Measurements from ENCODE around the gene STK32A. TPM values are rescaled to one million over a fixed set of nuclear protein-coding genes. Genes with fewer than 3 reads are reported as not detected.

The STK32A gene
- total and polyA plus RNA-seq, 9 of the 15 experiments (the other 6 are each of a cell fraction or from before 2014, with no cell fraction given), result not detected

GRCh38 chr5:147341345-147341744 lies 106.5 kb downstream of the STK32A start:
- BruUV-seq (replicated peaks), result no TSS peak
- no peak for TF ChIP-seq FIP1L1 (IDR thresholded peaks at IDR 0.05; ENCODE audit: low read depth, low read length, poor library complexity, severe bottlenecking)
- no peak for TF ChIP-seq RBM34 (IDR thresholded peaks at IDR 0.05; ENCODE audit: borderline replicate concordance, insufficient read depth, low read length)
- TF ChIP-seq ZFP30 (CRISPR knock-in tag; IDR thresholded peaks at IDR 0.05; ENCODE audit: borderline replicate concordance), result no peak
- TF ChIP-seq ZNF239 (CRISPR knock-in tag; IDR thresholded peaks at IDR 0.05), result no peak
- TF ChIP-seq HEY1 (CRISPR knock-in tag; IDR thresholded peaks at IDR 0.05; ENCODE audit: borderline replicate concordance), result no peak
- TF ChIP-seq SRSF3 (IDR thresholded peaks at IDR 0.05; ENCODE audit: insufficient read depth, low read length), result no peak
- TF ChIP-seq, protein P1, sequence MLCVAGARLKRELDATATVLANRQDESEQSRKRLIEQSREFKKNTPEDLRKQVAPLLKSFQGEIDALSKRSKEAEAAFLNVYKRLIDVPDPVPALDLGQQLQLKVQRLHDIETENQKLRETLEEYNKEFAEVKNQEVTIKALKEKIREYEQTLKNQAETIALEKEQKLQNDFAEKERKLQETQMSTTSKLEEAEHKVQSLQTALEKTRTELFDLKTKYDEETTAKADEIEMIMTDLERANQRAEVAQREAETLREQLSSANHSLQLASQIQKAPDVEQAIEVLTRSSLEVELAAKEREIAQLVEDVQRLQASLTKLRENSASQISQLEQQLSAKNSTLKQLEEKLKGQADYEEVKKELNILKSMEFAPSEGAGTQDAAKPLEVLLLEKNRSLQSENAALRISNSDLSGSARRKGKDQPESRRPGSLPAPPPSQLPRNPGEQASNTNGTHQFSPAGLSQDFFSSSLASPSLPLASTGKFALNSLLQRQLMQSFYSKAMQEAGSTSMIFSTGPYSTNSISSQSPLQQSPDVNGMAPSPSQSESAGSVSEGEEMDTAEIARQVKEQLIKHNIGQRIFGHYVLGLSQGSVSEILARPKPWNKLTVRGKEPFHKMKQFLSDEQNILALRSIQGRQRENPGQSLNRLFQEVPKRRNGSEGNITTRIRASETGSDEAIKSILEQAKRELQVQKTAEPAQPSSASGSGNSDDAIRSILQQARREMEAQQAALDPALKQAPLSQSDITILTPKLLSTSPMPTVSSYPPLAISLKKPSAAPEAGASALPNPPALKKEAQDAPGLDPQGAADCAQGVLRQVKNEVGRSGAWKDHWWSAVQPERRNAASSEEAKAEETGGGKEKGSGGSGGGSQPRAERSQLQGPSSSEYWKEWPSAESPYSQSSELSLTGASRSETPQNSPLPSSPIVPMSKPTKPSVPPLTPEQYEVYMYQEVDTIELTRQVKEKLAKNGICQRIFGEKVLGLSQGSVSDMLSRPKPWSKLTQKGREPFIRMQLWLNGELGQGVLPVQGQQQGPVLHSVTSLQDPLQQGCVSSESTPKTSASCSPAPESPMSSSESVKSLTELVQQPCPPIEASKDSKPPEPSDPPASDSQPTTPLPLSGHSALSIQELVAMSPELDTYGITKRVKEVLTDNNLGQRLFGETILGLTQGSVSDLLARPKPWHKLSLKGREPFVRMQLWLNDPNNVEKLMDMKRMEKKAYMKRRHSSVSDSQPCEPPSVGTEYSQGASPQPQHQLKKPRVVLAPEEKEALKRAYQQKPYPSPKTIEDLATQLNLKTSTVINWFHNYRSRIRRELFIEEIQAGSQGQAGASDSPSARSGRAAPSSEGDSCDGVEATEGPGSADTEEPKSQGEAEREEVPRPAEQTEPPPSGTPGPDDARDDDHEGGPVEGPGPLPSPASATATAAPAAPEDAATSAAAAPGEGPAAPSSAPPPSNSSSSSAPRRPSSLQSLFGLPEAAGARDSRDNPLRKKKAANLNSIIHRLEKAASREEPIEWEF (CRISPR knock-in tag; IDR thresholded peaks at IDR 0.05), result no peak
- TF ChIP-seq, protein P2, sequence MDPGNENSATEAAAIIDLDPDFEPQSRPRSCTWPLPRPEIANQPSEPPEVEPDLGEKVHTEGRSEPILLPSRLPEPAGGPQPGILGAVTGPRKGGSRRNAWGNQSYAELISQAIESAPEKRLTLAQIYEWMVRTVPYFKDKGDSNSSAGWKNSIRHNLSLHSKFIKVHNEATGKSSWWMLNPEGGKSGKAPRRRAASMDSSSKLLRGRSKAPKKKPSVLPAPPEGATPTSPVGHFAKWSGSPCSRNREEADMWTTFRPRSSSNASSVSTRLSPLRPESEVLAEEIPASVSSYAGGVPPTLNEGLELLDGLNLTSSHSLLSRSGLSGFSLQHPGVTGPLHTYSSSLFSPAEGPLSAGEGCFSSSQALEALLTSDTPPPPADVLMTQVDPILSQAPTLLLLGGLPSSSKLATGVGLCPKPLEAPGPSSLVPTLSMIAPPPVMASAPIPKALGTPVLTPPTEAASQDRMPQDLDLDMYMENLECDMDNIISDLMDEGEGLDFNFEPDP (CRISPR knock-in tag; IDR thresholded peaks at IDR 0.05), result no peak
- no peak for TF ChIP-seq PYGO2 (tag; IDR thresholded peaks at IDR 0.05)
- TF ChIP-seq CSDE1 (IDR thresholded peaks at IDR 0.05), result no peak
- TF ChIP-seq ZNF41 (CRISPR knock-in tag; conservative IDR thresholded peaks at IDR 0.05), result no peak
- TF ChIP-seq ZNF830 (CRISPR knock-in tag; IDR thresholded peaks at IDR 0.05), result no peak
- no peak for TF ChIP-seq HLTF (IDR thresholded peaks at IDR 0.05)
- TF ChIP-seq MXD1 (CRISPR knock-in tag; IDR thresholded peaks at IDR 0.05; ENCODE audit: borderline replicate concordance, poor library complexity, severe bottlenecking), result no peak
- TF ChIP-seq, protein P3, sequence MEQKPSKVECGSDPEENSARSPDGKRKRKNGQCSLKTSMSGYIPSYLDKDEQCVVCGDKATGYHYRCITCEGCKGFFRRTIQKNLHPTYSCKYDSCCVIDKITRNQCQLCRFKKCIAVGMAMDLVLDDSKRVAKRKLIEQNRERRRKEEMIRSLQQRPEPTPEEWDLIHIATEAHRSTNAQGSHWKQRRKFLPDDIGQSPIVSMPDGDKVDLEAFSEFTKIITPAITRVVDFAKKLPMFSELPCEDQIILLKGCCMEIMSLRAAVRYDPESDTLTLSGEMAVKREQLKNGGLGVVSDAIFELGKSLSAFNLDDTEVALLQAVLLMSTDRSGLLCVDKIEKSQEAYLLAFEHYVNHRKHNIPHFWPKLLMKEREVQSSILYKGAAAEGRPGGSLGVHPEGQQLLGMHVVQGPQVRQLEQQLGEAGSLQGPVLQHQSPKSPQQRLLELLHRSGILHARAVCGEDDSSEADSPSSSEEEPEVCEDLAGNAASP (IDR thresholded peaks at IDR 0.05), result no peak
- no peak for TF ChIP-seq LARP7 (IDR thresholded peaks at IDR 0.05)
- TF ChIP-seq YBX1 (IDR thresholded peaks at IDR 0.05), result no peak

More at GRCh38 chr5:147341345-147341744, 106.5 kb downstream of the STK32A start:
- Histone ChIP-seq H3K27me3 (ENCODE audit: control insufficient read depth in 2 of 2, insufficient read depth in 2 of 2, low read length in 2 of 2) (no peaks in the 10 kb centered on the region), H3K27ac (ENCODE audit: extremely low read depth, low read depth, low read length) (no peak overlapping the region), H3K4me2 (ENCODE audit: insufficient read depth, low read length) (no peak overlapping the region), H3K9me1 (ENCODE audit: control insufficient read depth, insufficient read depth, low read length) (no peaks in the 10 kb centered on the region), H3K9me3 (replicated peaks; ENCODE audit: control insufficient read depth, insufficient read depth, low read depth, low read length) (no peaks in the 10 kb centered on the region), H3K4me1 (replicated peaks in 1 of 2; ENCODE audit: control insufficient read depth in 2 of 2, insufficient read depth in 2 of 2, low read length in 2 of 2) (no peaks in the 10 kb centered on the region), H2AFZ (ENCODE audit: low read depth, low read length) (no peak overlapping the region), H4K20me1 (replicated peaks; ENCODE audit: control insufficient read depth, insufficient read depth, low read length) (no peaks in the 10 kb centered on the region), H3K79me2 (ENCODE audit: control insufficient read depth, insufficient read depth, low read length) (no peaks in the 10 kb centered on the region), H3K4me3 (no peak overlapping the region), H3K9ac (ENCODE audit: insufficient read depth in 1 of 2, low read depth in 2 of 2, low read length in 2 of 2) (no peak overlapping the region), H3K36me3 (ENCODE audit: control insufficient read depth, insufficient read depth, low read length) (no peaks in the 10 kb centered on the region)
- ATAC-seq (no peak), FAIRE-seq (no peak), DNase-seq (ENCODE audit: extremely low read depth in 1 of 4, low spot score in 3 of 4) (no peak)
- ChIA-PET CTCF (ENCODE audit: low intra/inter-chr PET ratio) (no interaction called here), POLR2A (no interaction called here)
- in situ Hi-C loops (cut with MboI) (no loop called here), intact Hi-C loops (cut with micrococcal nuclease) (no loop called here)
